ENCODE measurements around the gene NCKAP5.

NCKAP5 gene

DNA sequence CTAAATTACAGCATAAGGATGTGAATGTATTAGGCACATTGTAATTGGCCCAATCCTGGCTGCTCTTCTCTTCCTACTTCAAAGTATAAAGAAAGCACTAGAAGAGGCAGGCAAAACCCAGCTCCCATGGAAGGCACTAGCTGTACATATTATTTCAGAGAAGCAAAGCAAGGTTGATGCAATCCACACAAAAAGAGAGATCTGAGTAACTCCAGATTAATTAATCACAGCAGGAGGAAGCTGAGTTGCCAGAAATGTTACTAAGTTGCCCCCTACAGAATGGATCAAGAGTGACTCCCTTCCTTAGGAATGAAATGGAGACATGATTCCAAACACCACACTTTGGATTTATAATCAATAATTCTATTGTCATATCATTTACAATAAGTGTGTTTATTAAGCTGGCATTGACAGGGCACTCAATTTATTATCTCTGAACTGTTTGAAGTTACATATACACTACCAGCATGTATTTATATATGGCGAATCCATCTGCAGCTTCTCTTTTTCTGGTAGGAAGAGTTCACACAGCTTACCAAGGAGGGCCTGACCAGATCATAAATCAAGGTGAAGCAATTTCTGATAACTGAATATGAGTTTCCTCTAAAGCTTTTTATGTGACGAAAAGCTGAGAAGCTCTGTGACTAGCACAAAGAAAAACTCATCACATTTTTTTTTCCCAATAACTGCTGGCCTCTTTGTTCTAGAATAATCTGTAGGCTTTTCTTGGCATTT lies 505.2 kb downstream of the NCKAP5 start:
- DNase-seq: no peak

DNA sequence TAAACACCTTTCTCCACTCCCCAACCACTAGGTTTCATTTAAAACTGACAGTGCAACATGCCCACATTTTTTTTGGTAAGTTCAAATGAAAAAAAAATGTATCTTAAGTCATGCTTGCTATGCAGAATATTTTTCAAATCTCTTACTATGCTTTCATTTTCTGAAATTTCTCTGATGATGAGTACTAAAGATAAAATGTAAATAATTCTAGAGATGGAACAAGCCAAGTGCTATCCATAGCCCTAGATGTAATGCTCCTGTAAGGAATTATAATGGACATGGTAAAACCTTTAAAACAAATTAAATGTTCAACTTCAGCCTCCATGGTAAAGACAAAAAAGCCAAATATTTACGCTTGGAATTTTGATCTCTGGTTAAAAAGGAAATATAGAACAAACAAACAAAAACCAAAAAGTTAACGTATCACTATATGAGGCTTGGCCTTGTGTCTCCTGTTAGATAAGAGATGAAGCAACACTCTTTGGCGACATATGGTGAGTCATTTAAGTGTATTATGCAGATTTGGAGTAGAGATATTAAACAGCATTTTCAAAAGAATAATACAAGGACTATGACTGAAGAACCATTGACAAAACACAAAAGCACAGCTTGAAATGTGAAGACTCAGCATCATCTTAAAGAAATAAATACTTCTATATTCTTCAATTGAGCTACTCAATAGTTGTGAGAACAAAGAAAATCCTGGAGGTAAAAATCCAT lies 506.2 kb downstream of the NCKAP5 start:
- DNase-seq: no peak

DNA sequence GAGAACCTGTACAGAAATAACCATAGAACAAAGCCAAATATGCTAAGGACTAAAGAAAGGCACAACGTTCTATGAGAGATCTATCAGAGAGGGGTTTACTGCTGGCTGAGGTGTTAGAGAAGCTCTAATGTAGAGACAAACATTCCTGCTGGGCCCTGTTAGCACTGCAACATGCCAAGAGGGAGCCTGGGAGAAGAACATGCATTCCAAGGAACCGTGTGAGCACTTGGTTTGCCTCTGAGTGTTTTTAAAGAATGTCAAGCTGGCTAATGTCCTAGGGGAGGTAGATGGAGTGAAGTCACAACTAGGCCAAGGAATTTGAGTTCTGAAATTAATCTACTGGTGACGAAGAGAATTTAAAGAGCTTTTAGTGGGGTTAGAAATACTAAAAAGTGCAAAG lies 514.0 kb downstream of the NCKAP5 start:
- no peak for DNase-seq

DNA sequence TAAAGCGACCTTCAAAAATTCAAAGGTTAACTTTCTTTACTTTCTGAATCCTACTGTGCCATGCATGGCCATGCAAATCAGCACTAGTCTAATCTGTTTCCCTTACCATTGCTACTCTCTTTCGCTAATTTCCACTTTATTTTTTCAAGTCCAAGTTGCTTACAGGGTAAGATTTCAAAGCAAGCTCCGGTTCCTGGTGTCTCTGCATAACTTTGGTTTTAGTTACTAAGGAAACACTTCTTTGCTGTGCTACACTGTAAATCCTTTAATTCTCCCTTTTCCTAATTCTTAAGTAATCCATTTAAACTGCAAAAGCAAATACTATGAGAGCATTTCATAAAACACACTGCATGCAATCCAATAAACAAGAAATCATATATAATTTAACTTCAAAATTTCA lies 514.7 kb downstream of the NCKAP5 start:
- no peak for DNase-seq

DNA sequence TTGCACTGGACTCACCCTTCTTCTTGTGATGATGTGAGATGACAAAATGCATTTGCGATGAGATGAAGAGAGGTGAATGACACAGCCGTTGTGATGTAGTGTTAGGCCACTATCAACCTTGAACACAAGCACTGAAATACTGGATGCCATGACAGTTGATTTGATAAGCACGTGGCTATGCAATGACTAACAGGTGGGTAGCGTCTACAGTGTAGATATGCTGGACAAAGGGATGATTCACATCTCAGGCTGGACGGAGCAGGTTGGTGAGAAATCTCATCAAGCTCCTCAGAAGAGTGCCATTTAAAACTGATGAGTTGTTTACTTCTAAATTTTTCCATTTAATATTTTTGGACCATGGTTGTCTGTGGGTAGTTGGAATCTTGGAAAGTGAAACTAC lies 522.5 kb downstream of the NCKAP5 start:
- DNase-seq: no peak

DNA sequence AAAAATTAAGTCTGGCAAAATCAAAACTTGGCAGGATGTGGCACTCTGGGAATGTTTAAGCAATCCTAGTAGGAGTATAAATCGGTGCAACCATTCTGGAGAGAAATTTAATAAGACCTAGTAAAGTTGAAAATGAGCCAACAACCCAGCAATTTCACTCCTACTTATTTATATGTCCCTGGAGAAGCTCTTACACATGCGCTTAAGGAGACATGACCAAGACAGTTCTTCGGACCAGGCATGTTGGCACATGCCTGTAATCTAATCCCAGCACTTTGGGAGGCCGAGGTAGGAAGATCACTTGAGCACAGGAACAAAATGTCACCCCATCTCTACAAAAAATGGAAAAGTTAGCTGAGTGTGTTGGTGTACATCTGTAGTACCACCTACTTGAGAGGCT lies 523.7 kb downstream of the NCKAP5 start:
- no peak for DNase-seq

DNA sequence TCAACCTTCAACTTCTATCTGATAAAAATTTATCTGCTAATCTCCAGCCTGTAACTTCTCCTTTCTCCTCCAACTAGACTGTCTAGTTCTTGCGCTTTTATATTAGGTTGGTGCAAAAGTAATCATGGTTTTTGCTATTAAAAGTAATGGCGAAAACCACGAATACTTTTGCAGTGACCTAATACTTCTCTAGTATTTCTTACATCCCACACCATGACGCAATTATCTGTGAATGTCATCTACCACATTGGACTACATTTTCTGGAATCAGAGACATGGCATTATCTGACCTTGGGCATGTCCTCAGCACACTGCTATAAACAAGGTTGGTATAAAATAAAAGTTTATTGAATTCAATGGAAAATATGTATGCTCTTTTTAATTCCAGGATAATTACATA lies 528.1 kb downstream of the NCKAP5 start:
- no peak for DNase-seq

DNA sequence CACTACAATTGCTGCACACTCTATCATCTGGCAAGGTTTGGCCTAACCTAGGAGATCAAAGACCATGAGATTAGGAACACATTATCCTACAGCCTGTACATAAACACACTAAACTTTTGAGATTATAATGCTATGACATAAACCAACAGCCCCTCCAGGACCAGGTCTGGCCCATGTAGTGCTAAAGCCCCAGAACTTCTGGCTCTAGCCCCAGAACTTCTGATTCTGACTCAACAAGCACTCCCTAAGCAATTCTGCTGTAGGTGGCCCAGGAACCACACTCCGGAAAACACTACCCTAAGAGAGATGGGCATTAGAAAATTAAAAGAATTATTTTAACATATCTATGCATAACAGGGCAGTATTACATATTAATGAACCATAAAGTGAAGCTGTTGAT lies 528.7 kb downstream of the NCKAP5 start:
- no peak for DNase-seq

DNA sequence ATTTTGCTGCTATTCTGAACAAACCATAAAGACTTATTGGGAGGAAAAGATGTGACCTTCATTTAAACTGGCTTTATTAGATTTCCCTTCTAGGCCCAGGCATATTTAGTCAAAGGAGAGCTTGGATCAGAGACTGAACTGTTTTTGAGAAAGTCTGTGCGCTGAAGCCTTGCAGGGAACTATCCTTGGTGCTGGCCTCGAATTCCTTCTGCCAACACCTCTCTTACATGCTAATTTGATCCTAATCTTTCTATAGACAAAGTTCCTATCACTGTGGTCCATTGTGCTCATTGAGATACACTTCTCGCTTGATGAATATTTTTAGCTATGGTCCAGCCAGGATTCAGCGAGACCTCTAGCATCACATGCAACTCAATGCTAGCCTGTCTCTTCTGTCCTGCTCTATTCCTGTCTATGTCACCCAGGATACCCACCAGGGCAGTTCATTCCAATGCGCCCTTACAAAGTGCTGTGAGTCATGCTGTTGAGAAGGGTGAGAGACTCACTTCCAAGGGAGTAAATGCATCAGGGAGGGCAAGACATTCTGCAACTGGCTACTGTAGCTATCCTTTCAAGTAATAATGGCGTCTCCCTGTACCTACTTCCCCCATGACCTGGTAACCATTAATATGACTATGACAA lies 541.6 kb downstream of the NCKAP5 start:
- no peak for DNase-seq

DNA sequence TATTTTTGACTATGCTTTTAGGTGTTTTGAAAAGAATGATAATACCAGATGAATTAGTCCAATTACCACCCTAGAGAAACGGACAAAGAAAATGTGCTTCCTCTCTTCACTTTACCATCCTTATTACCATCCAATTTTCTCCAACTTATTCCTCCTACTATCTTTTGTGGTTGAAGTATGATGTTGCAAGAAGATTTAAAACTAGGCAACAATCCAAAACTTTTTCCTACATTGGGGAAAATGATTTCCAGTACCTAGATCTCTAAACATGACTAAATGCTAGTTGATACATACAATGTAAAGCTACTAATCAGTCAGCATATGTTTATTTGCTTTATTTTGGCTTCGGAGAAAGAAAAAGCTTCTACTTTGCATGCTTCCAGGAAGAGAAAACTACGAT lies 543.3 kb downstream of the NCKAP5 start:
- no peak for DNase-seq

DNA sequence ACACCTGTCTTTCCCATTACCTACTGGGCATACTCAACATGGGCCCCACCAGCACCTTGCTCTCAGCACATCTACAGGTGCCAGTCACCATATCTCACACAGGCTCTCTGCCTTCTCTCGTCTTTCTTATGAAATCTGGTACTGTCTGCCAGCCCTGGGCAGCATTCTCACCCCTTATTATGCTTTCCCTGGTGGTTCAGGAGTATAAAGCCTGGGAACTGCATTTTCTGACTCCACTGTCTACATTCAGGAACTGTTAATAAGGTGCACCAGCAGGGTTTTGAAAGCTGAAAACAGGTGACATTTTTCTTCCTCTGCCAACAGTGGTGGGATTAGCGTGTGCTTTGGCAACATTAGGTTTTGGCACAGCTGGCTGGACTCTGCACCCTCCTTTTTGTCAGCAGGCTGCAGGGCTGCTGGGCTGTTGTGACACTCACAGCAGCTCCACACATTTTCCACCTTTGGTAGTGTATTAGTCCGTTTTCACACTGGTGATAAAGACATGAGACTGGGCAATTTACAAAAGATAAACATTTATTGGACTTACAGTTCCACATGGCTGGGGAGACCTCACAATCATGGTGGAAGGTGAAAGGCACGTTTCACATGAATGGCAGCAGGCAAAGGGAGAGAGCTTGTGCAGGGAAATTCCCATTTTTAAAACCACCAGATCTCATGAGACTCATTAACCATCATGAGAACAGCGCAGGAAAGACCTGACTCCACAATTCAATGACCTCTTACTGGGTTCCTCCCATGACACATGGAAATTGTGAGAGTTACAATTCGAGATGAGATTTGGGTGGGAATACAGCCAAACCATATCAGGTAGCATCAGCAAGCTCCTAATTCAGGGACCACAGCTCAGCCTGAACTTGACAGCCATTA lies 555.2 kb downstream of the NCKAP5 start:
- DNase-seq: no peak

DNA sequence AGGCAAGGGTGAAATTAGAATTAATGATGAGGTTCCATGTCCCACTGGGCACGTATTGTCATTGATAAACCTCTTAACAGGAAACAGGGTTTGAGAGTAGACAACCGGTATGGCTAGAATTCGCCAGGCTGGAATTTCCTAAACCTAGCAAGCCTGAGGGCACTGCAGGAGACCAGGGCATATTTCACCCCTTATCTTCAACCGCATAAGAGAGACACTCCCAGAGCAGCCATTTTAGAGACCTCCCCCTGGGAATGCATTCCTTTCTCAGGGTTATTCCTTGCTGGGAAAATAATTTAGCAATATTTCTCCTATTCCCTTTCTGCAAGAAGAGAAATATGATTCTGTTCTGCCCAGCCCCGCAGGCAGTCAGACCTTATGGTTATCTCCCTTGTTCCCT lies 563.6 kb downstream of the NCKAP5 start:
- DNase-seq: no peak

DNA sequence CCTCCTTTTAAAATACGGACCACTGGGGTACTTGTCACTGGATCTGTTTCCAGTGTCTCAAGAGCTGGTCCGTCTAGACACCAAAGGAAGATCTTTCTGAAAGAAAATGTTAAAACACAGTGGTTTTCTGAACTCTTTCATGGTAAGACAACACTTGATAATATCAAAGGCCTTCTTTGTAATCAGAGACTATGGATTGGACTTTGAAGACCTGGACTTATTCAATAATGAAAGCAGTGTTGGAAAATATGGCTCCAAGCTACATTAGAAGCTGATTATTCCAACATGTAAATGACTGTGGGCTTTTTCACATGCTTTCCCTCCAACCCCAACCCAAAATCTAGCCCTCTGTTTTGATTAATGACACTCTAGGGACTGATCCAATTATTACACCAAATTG lies 568.8 kb downstream of the NCKAP5 start:
- no peak for DNase-seq

DNA sequence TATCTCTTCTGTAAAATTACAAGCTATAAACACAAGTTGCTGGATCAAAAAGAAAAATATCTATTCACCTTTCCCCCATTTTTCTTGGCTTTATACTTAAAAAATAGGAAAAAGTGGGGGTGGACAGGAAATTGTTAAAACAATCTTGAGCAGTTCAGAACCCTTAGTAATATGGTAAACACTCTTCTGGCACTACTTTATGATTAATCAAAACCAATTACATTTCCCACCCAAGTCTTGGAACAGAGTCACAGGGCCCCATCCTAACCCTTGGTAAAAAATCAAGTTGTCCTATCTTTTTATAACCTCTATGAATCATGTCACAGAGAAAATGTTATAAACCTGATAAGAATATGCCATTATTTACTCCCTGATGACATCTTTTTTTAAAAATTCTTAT lies 570.0 kb downstream of the NCKAP5 start:
- no peak for DNase-seq

DNA sequence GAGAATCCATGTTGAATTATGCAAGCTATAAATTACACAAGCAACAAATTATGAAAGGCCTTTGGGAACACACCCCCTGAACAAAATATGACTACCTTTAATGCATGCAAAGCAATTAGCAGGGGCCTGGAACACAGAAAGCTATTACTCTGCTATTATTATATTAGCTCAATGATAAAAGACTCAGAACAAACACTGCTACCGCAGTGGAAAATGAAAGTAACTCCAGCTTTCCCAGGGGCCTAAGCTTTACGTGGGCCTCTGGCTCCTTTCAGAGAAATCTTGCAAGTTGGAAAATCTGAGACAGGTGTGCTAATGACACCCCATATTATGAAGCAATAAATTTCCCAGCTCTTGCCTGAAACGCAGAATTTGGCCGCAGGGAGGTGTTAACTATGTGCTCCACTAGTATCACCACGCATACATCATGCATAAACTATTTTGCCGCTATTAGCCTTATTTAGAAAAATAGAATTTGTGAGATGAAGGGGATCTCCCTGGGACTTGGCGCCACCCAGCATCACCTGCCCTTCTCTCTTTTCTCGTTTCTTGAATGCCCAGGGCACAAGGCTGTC lies 576.7 kb downstream of the NCKAP5 start:
- DNase-seq: no peak

DNA sequence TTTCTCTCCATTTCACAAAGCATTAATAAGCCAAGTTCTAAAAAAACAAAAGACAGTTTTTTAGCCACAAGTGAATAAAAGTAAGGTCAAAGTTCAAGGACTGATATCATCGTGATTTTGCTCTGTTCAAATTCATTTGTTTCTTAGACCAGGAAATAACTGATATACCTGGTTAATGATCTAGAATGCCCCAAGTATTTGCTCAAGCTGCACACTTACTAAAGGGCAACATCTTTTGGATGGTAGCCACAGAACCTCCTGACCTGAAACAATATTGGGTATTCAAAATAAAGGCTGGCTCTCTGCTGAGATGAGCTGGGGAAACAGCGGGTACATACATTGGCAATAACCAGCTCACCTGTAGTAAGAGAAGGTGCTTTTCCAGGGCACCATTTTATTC lies 583.5 kb downstream of the NCKAP5 start:
- DNase-seq: no peak

DNA sequence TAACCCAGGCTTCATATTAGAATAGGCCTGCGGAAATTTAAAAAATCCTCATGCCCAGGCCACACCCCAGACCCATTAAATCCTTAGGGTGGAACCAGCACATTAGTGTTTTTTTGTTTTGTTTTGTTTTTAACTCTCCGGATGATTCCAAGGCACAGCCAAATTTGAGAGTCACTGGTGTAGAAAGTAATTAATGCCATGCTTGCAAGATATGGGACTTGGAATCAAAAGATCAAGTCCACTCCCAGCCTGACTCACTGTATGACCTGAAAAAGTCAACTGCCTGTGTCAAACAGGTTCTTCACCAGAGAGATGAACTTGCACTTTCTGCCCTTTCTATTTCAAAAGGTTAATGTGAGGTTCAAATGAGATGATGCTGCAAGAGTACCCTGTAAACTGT lies 588.0 kb downstream of the NCKAP5 start:
- no peak for DNase-seq

DNA sequence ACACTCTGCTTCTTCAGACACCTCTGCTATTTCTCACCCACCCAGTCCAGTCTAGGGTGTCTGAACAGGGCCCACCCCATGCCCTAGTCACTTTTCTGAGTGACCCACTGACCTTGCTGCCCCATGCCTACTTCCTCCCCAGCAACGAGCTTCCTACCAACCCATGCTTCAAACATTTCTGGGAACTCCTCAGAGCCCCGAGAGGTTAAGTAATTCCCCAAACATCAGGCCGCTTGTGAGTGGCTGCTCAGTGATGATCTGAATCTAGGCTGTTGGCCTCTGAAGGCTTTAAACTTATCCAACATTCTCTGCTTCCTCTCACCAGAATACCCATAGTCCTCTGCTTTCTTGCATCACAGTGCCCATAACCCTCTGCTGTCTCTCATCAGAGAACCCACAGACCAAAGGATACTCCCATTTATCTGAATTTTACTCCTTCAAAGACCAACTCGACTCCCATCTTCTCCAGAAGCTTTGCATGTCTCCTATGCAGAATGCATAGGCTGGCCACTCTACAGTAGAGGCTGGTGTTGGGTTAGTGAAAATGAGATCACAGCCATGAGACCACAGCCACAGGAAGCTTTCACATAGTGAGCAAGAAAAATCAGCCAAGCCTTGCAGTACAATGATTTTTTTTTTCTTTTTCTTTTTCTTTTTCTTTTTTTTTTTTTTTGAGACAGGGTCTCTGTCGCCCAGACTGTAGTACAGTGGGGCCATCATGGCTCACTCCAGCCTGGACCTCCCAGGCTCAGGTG lies 588.7 kb downstream of the NCKAP5 start:
- no peak for DNase-seq

DNA sequence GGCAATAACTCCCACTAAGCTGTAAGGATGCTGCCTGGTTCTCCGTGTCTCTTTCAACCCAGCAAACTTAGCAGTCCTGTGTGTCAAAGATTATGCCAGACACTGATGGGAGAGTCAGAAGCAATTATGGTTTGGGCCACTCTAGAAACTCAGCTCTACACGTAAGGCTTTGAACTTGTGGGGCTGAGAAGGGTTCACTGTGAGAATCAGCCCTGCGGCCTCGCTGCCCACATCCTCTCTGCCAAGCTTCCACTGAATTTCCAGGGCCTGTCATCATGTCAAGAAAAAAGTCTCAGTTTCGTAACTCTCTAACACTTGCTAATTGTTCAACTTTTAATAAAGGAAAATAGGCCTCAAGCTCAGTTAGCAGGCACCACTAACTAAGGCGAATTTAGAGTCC lies 589.4 kb downstream of the NCKAP5 start:
- no peak for DNase-seq

DNA sequence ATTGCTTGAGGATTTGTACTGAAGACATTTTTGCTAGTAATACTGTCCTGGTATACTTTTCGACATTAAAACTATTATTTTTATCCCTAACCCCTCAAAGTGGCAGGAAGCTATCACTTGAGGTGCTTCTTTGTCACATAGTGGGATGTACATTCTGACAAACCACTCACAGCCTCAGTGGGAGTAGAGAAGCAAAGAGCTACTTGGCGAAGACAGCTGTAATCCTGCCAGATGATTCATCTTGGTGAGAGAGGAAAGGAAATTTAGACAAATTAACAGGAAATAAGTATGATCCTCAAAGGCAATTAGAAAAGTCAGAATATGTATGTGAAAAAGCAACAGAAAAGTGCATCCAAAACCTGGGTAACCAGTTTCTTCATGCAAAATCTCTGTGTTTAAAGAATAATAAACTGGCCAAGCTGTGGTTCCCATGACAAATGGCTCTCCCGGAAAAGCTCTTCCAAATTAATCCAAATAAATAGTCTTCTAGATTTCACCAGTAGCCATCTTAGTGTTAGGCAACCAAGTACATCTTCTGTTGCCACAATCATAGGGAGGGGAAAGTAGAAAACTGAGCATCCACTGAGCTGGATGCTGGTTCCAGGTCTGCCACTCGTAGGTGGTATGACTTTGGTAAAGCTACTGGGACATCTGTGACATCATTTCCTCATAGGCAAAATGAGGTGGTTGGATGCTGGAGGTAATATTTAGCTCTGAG lies 590.3 kb downstream of the NCKAP5 start:
- DNase-seq: no peak
